GM12891 (cell line): ENCODE data around the gene NASP.

Experiments used
- DNase-seq: peaks from one replicate; pipeline ENCODE4 v3.0.0; 2011; ENCODE audit warnings: low spot score; ENCODE audit not compliant: insufficient read length
- FAIRE-seq: peaks from 2 replicates; lab custom pipeline; 2011; peaks lifted over from hg19 to GRCh38; lab: Jason Lieb, UNC
- PAX5 ChIP-seq: IDR thresholded peaks from 2 replicates; pipeline ENCODE4 v1.6.1; 2011; ENCODE audit warnings: low read length, moderate library complexity, mild to moderate bottlenecking; ENCODE audit not compliant: insufficient read depth, severe bottlenecking
- POLR2A ChIP-seq: IDR thresholded peaks from 2 replicates; pipeline ENCODE4 v1.6.1; 2011; ENCODE audit warnings: low read depth, low read length, control low read depth
- POLR2AphosphoS5 ChIP-seq: IDR thresholded peaks from 2 replicates; pipeline ENCODE4 v1.6.1; 2011; ENCODE audit warnings: low read depth, low read length, control low read depth
- POU2F2 ChIP-seq: IDR thresholded peaks from 2 replicates; pipeline ENCODE4 v1.6.1; 2011; ENCODE audit warnings: low read depth, mild to moderate bottlenecking, control low read depth, low read length, moderate library complexity
- SPI1 ChIP-seq: IDR thresholded peaks from 2 replicates; pipeline ENCODE4 v1.6.1; 2011; ENCODE audit warnings: low read depth, low read length, control low read depth
- TAF1 ChIP-seq: IDR thresholded peaks from 2 replicates; pipeline ENCODE4 v1.6.1; 2011; ENCODE audit warnings: low read depth, low read length, control low read depth

NASP gene

DNA sequence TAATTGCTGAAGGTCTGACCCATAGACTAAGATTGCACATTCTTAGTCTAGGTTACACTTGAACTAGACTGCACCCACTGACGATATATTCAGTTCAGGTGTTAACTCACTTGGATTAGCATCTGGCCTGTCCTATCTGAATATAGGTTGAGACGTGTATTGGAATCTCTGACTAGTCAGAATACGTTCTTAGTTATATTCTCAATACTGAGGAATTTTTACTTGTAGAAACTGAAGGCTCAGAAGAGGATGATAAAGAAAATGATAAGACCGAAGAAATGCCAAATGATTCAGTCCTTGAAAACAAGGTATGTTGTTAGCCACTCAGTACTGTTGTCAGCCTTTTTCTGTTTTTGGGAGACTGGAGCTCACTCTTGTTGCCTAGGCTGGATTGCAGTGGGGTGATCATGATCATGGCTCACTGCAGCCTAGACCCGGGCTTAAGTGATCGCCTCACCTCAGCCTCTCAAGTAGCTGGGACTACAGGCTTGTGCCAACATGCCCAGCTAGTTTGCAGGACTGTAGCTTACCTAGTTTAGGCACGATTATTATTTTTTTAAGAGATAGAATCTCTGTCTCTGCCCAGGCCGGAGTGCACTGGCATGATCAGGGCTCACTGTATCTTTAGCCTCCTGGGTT lies 29.2 kb downstream of the NASP start:
- FAIRE-seq (no peak), DNase-seq (no peak)
- TF ChIP-seq POLR2AphosphoS5 (0 out of 2 replicates have a peak, but pooled peaks have one; percentile 22), SPI1 (no peak)

DNA sequence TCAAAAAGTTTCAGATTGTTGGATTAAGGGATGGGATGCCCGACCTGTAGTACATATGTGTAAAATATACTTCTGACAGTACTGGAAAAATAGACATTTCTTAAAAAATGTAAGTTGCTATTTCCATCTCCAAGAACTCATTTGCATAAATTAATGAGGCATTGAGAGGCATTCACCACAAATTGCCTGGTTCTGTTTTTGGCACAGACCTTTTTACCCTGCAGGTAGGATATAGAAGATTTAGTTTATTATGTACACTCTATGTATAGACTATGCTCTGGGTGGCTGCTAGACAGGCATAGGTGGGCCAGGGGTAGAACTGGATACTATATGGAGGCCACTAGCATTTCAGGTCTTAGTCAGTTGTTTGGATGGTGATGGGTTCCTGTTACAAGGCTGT lies 32.0 kb downstream of the NASP start:
- FAIRE-seq (no peak), DNase-seq (no peak)
- TF ChIP-seq POLR2AphosphoS5, result no peak
- TF ChIP-seq SPI1, result no peak
- TF ChIP-seq TAF1, result no peak
- TF ChIP-seq POU2F2, result no peak
- no peak for TF ChIP-seq POLR2A
- TF ChIP-seq PAX5, result no peak

DNA sequence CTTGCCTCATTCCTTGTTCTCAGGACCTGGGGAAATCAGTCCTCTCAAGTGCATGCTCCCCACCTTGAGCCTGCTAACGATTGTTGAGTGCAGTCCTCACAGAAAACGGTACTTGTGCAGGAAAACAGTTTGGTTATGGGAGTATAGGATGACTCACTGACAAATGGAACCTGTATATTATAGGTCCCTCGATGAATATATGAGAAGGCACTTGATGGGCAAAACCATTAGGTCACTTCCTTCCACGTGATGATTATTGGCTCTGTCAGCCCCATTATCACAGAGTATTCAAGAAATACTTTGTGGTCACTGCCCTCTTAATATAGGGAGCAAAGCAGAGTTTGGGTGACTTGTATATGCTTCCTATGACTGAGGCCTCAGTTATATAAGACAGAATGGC lies 33.8 kb downstream of the NASP start:
- TF ChIP-seq POLR2AphosphoS5 (no peak), TAF1 (no peak), PAX5 (no peak), POU2F2 (no peak), SPI1 (no peak), POLR2A (no peak)
- peak; percentile 9 for FAIRE-seq
- no peak for DNase-seq

DNA sequence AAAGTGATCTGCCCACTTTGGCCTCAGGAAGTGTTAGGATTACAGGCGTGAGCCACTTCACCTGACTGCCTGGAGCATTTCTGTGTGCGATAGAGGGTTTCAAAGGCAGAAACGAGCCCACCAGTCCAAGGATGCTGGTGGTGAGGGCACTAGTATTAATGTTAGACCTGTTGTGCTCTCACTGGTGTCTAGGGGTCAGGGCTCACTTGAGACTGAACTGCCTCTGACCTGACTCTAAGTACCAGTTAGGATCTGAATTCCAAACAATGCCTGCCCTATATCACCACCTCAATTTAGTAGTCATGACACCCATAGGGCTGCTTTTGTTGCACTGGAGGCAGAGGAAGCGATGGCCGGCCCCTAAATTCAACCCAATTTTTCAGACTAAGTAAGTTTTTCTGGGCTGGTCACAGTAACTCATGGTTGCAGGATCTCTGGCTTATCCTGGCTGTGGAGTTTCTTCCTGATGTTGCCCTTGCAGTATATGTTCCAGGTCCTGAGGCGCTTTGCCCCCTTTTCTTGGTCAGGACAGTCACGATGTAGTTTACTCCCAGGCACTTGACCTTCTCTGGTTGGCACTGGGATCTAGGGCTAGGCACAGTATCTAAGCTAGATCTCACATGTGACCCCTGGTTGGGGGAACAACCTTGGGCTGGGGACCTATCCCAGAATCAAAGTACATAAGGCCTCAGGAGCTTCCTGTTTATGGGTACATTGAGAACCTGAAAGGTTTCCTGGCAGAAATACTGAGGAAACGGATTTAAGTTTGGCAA lies 35.5 kb downstream of the NASP start:
- FAIRE-seq, result no peak
- TF ChIP-seq POLR2AphosphoS5 (peak; percentile 28; the same call in 1 of the 2 replicates), PAX5 (no peak), POLR2A (no peak), SPI1 (no peak)
- no peak for DNase-seq

DNA sequence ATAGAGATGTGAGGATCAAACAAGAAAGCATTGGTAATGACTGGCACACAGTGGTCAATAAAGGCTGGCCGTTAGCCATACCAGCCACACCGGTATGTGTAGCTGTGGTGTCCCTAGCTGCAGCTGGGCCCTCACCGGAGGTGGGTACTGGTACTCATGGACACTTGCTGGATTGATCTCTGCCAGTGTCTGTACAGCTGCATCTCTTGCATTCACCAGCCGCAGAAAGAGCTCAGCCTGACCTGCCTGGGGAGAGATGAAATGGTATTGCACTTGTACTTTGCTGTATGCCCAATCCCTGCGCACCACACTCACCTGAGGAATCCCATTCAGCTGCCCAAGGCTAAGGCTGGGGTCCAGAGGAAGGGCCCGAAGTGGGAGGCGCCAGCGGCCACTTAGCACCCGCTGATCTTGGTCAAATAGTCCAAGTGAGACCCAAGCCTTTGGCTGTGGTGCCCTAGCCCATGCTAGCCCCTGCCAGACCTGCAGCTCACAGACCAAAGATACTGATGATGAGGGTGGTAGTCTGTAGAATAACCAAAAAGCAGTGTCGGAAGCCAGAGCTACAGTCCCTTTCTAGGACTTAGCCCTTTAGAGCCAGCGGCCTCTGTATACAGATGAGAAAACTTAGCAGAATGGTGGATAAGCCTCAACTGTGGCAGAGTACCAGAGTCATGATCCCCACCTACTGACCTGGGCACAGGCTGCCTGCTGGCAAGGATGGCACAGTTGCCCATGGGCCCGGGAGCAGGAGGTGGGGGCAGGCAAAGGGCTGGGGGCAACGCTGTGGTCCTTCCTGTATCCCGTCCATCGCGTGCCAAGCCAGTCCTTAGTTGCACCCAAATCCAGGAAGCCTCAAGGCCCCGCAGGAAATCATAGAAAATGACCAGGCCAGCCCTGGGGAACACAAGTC lies 37.0 kb downstream of the NASP start:
- FAIRE-seq, result no peak

DNA sequence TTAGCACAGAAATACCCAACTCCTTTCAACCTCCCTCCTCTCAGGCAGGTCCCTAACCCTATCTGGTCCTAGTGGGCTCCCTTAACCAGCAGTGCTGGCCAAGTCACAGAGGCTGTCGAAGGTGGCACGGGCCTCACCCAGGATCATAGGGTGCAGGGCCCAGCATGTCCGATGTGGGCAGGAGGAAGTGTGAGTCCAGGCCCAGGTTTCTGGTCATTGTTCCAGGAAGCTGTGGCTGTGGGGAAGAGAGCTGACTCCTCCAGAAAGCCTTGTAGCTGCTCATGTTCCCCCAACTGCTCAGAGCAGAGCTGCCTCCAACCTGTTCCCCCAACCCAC lies 37.6 kb downstream of the NASP start:
- TF ChIP-seq POLR2A, result no peak
- no peak for TF ChIP-seq TAF1
- no peak for TF ChIP-seq POLR2AphosphoS5
- no peak for TF ChIP-seq SPI1
- no peak for TF ChIP-seq PAX5
- TF ChIP-seq POU2F2, result no peak
- FAIRE-seq, result no peak
- no peak for DNase-seq

More for the DNA sequence above, 37.0 kb downstream of the NASP start:
- DNase-seq, result no peak
- TF ChIP-seq POU2F2 (no peak), TAF1 (no peak), POLR2A (no peak; the same call in 1 of the 2 replicates), SPI1 (no peak), POLR2AphosphoS5 (no peak), PAX5 (no peak)

DNA sequence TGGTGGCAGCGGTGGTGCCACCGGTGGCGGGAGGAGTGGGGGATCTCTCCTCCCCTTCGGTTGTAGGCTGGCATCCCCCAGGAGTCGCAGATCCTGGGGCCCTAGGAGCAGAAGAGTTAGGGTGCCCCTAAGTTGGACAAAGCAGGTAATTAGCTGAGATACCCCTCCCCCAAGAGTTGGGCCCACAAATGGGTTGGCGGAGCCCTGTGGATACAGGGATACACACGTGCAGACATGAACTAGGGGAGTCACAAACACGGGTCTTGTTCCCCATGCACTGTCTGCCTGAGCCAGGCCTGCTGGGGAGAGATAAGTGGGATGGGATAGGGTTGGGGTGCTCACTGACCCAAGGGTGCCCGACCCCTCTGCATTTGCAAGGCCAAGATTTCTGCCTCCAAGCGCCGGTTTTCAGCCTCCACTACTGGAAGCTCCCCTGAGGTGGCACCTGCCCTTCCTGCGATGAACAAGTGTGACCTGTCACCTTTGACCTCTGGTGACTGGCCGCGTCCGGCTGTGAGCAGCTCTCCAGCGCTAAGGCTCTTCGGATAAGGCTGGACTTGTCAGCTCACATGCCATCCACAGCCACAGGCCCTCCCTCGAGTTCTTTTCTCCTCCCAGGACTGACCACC lies 38.2 kb downstream of the NASP start:
- TF ChIP-seq TAF1, result no peak
- TF ChIP-seq SPI1, result no peak
- TF ChIP-seq POLR2A, result no peak
- TF ChIP-seq POU2F2, result no peak
- no peak for TF ChIP-seq POLR2AphosphoS5
- TF ChIP-seq PAX5, result no peak
- DNase-seq, result no peak
- no peak for FAIRE-seq

DNA sequence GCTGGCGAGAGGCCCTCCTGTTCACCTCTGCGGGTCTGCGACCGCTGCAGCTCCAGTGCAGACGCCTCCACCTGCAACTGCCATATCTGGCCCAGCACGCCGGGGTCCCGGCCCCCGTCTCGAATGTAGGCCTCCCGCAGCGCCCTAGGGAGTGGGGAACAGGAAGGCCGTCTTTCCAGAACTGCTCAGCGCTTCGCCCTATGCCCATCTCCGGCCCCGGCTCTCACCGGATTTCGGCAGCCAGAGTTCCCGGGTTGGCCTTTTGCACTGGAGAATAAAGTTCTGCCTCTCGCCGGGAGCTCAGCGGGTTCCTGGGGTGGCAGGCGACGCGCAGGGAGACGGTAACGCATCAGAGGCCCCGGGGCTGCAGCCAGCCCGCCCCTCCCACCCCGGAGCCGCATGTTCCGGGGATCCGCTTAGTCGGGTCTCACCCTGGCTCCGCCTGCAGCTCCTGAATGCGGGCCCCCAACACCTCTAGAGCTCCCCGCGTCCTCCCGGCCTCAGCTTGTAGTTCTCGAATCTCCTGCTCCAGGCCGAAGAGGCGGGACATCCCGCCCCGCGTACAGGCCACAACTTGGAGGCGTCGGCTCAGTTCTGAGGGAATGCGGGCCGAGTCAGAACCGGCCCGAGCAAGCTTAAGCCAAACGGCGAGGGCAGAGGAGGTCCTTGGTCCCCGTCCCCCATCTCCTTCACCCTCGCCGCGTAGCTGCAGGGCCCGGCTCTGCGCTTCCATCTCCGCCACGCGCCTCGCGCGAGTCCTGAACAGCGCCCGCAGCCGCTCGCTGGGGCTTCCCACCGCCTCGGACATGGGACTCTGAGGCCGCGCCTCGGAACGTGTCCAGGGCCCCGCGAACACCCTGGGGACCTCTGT lies 38.9 kb downstream of the NASP start:
- no peak for FAIRE-seq
- TF ChIP-seq POLR2AphosphoS5 (no peak), TAF1 (no peak), POLR2A (no peak), POU2F2 (no peak), SPI1 (no peak), PAX5 (no peak)
- DNase-seq, result no peak

DNA sequence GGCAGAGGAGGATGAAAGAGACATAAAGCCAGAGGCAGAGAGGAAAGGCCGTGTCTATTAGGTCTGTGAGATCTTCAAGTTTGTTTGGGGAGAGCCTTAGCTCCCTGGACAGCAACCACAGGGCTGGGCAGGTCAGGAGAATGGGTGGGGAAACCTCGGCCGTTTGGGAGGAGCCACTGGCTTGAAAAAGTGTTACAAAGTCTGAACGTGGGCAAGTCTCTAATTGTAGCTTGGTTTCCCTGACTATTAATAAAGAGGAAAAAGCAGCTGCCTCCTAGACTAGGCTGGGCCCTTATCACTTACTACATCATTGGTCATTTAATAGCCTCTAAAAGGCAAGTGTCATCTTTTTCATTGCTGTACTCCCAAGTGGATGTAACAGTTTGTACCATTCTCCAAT lies 40.1 kb downstream of the NASP start, which contains the start of gene CCDC17:
TSS of gene CCDC17 (minus strand) at position 83 of the 400 bp plus-strand sequence. CDS start 145 bp downstream, outside the sequence.
- DNase-seq (no peak), FAIRE-seq (no peak)

More for the DNA sequence above, 40.1 kb downstream of the NASP start, which contains the start of gene CCDC17:
- no peak for TF ChIP-seq POLR2A
- no peak for TF ChIP-seq TAF1
- TF ChIP-seq PAX5, result no peak
- no peak for TF ChIP-seq SPI1
- TF ChIP-seq POLR2AphosphoS5, result no peak
- TF ChIP-seq POU2F2, result no peak
